H1 (cell line): Measurements from ENCODE around the gene NLK. TPM values are rescaled to one million over a fixed set of nuclear protein-coding genes. Genes with fewer than 3 reads are reported as not detected.

Experiments used
- CTCF ChIA-PET: fragments of 300-600 bp; sonication (Branson Sonifier 250); formaldehyde crosslinking; loops from one replicate; lab custom pipeline; 2021; ENCODE audit not compliant: partially characterized antibody; lab: Charles Lee
- POLR2A ChIA-PET: fragments of 300-600 bp; sonication (Branson Sonifier 250); formaldehyde crosslinking; loops from one replicate; lab custom pipeline; 2021; ENCODE audit warnings: inconsistent platforms; ENCODE audit not compliant: partially characterized antibody; lab: Charles Lee
- DNase-seq, 2 experiments: peaks; one replicate each; pipeline versions ENCODE4 v3.0.0 to v3.0.0-alpha.2; 2010 to 2022; ENCODE audit warnings: low spot score in 2 of 2, low read depth in 1 of 2, mixed read lengths in 1 of 2
- FAIRE-seq: peaks from 2 replicates; lab custom pipeline; 2011; peaks lifted over from hg19 to GRCh38; lab: Jason Lieb, UNC
- H2AFZ ChIP-seq: 2 replicates; pipeline ENCODE4 v1.8.1; 2012; ENCODE audit warnings: low read length, inconsistent platforms
- H2AK5ac ChIP-seq: 2 replicates; pipeline ENCODE4 v1.6.1; 2013; ENCODE audit warnings: low read depth, low read length
- H2BK120ac ChIP-seq: replicated peaks from 2 replicates; pipeline ENCODE3; 2013; ENCODE audit warnings: low read depth, low read length, inconsistent platforms
- H2BK12ac ChIP-seq: 2 replicates; pipeline ENCODE4 v1.6.1; 2013; ENCODE audit warnings: low read depth, low read length
- H2BK15ac ChIP-seq: 2 replicates; pipeline ENCODE4 v1.6.1; 2013; ENCODE audit warnings: low read length
- H2BK20ac ChIP-seq: 2 replicates; pipeline ENCODE4 v1.6.1; 2013; ENCODE audit warnings: low read length
- H2BK5ac ChIP-seq: 2 replicates; pipeline ENCODE4 v1.6.1; 2013; ENCODE audit warnings: low read depth, low read length
- H3K14ac ChIP-seq: 2 replicates; pipeline ENCODE4 v1.6.1; 2013; ENCODE audit warnings: inconsistent platforms; ENCODE audit not compliant: insufficient read length
- H3K18ac ChIP-seq: 2 replicates; pipeline ENCODE4 v1.6.1; 2013; ENCODE audit warnings: low read length; ENCODE audit errors: extremely low read depth
- H3K23ac ChIP-seq: 2 replicates; pipeline ENCODE4 v1.6.1; 2013; ENCODE audit warnings: inconsistent platforms; ENCODE audit not compliant: insufficient read length
- H3K23me2 ChIP-seq: 2 replicates; pipeline ENCODE4 v1.6.1; 2013; ENCODE audit warnings: low read depth, low read length
- H3K27ac ChIP-seq: 2 replicates; pipeline ENCODE4 v1.6.1; 2011; ENCODE audit warnings: low read depth, low read length, inconsistent platforms
- H3K27me3 ChIP-seq, 4 experiments: replicated peaks in 1 of 4; 1 replicate in 1 of 4; 2 replicates in 3 of 4; pipeline versions ENCODE4 v1.6.1 to v1.8.1; 2011 to 2013; ENCODE audit warnings: low read length in 3 of 4, mild to moderate bottlenecking in 3 of 4, inconsistent platforms in 2 of 4, mixed read lengths in 2 of 4, moderate library complexity in 1 of 4; ENCODE audit not compliant: control insufficient read depth in 3 of 4, insufficient read depth in 3 of 4; ENCODE audit errors: extremely low read depth in 1 of 4
- H3K36me3 ChIP-seq, 4 experiments: 2 replicates each; pipeline versions ENCODE4 v1.6.1 to v1.8.1; 2011 to 2013; ENCODE audit warnings: mild to moderate bottlenecking in 4 of 4, low read length in 3 of 4, moderate library complexity in 2 of 4, control low read depth in 1 of 4, inconsistent platforms in 1 of 4; ENCODE audit not compliant: insufficient read depth in 4 of 4, control insufficient read depth in 2 of 4
- H3K4ac ChIP-seq: replicated peaks from 2 replicates; pipeline ENCODE3; 2013; ENCODE audit warnings: low read length, low read depth, mixed read lengths, inconsistent platforms; ENCODE audit not compliant: insufficient read length
- H3K4me1 ChIP-seq, 4 experiments: replicated peaks in 1 of 4; 1 replicate in 1 of 4; 2 replicates in 3 of 4; pipeline versions ENCODE4 v1.6.1 to v1.8.1; 2011 to 2013; ENCODE audit warnings: low read length in 3 of 4, inconsistent platforms in 2 of 4, mixed read lengths in 1 of 4; ENCODE audit not compliant: insufficient read depth in 4 of 4, control insufficient read depth in 3 of 4
- H3K4me2 ChIP-seq, 2 experiments: 2 replicates each; pipeline versions ENCODE4 v1.6.1 to v1.8.1; 2011 to 2013; ENCODE audit warnings: low read depth in 2 of 2, low read length in 2 of 2, control low read depth in 1 of 2, inconsistent platforms in 1 of 2, mild to moderate bottlenecking in 1 of 2; ENCODE audit not compliant: insufficient read depth in 1 of 2
- H3K4me3 ChIP-seq, 4 experiments: fragments of 200-600, 300-600 bp in 1 of 4; sonication (generic), shearing (Covaris generic), sonication (Bioruptor Twin) in 1 of 4; 2 replicates each; pipeline versions ENCODE4 v1.5.1 to v1.8.1; 2011 to 2016; ENCODE audit warnings: low read length in 4 of 4, low read depth in 3 of 4, control low read depth in 2 of 4, inconsistent platforms in 2 of 4, mild to moderate bottlenecking in 2 of 4, mixed read lengths in 1 of 4, moderate library complexity in 1 of 4; ENCODE audit not compliant: insufficient read depth in 2 of 4; ENCODE audit errors: extremely low read depth in 1 of 4
- H3K56ac ChIP-seq: replicated peaks from 2 replicates; pipeline ENCODE3; 2013; ENCODE audit warnings: low read depth, mild to moderate bottlenecking, mixed read lengths, low read length, inconsistent platforms; ENCODE audit not compliant: insufficient read length
- H3K79me1 ChIP-seq: 2 replicates; pipeline ENCODE4 v1.6.1; 2013; ENCODE audit warnings: low read depth, low read length, control low read depth
- H3K79me2 ChIP-seq, 2 experiments: 2 replicates each; pipeline versions ENCODE4 v1.6.1 to v1.8.1; 2012 to 2013; ENCODE audit warnings: low read length in 2 of 2, mild to moderate bottlenecking in 2 of 2, inconsistent platforms in 1 of 2; ENCODE audit not compliant: insufficient read depth in 2 of 2, control insufficient read depth in 1 of 2
- H3K9ac ChIP-seq, 4 experiments: replicated peaks in 1 of 4; 1 replicate in 1 of 4; 2 replicates in 3 of 4; pipeline versions ENCODE4 v1.6.1 to v1.8.1; 2011 to 2013; ENCODE audit warnings: low read depth in 3 of 4, low read length in 3 of 4, control low read depth in 2 of 4, mild to moderate bottlenecking in 2 of 4, moderate library complexity in 2 of 4, inconsistent platforms in 1 of 4; ENCODE audit errors: extremely low read depth in 1 of 4
- H3K9me3 ChIP-seq, 2 experiments: 2 replicates each; pipeline versions ENCODE4 v1.6.1 to v1.8.1; 2012 to 2013; ENCODE audit warnings: mild to moderate bottlenecking in 2 of 2, moderate library complexity in 2 of 2, control low read depth in 1 of 2, inconsistent platforms in 1 of 2, low read depth in 1 of 2, low read length in 1 of 2, mixed read lengths in 1 of 2; ENCODE audit not compliant: insufficient read depth in 2 of 2
- H4K20me1 ChIP-seq, 2 experiments: replicated peaks in 1 of 2; 2 replicates each; pipeline versions ENCODE3 to v1.8.1; 2011 to 2013; ENCODE audit warnings: inconsistent platforms in 2 of 2, low read length in 2 of 2, mild to moderate bottlenecking in 1 of 2; ENCODE audit not compliant: insufficient read depth in 2 of 2, control insufficient read depth in 1 of 2
- H4K5ac ChIP-seq: 2 replicates; pipeline ENCODE4 v1.6.1; 2013; ENCODE audit warnings: low read length, low read depth, mixed read lengths, inconsistent platforms; ENCODE audit not compliant: insufficient read length
- H4K8ac ChIP-seq: 2 replicates; pipeline ENCODE4 v1.8.0; 2013; ENCODE audit warnings: mild to moderate bottlenecking, moderate library complexity, low read length, inconsistent platforms; ENCODE audit not compliant: insufficient read depth; ENCODE audit errors: extremely low read depth
- H4K91ac ChIP-seq: replicated peaks from 2 replicates; pipeline ENCODE3; 2013; ENCODE audit warnings: low read length, mixed read lengths, inconsistent platforms; ENCODE audit not compliant: insufficient read length
- HDAC6 ChIP-seq: IDR thresholded peaks from one replicate; pipeline ENCODE4 v1.7.1; 2012; ENCODE audit warnings: low read depth, mild to moderate bottlenecking, inconsistent platforms, low read length, moderate library complexity
- ZNF274 ChIP-seq: IDR thresholded peaks from 2 replicates; pipeline ENCODE4 v1.7.0; 2012; ENCODE audit warnings: low read length, borderline replicate concordance; ENCODE audit errors: extremely low read depth
- WGBS, 2 experiments: shearing (Covaris generic) in 1 of 2; methylation state at CpG; one replicate each; pipeline versions ENCODE4 v1.1.6 to v1.1.7; 2013 to 2015; ENCODE audit warnings: low lambda C conversion rate in 2 of 2, mixed read lengths in 2 of 2, inconsistent platforms in 1 of 2, low coverage in 1 of 2, missing lambda C conversion rate in 1 of 2; ENCODE audit not compliant: insufficient replicate concordance in 2 of 2, insufficient coverage in 1 of 2, insufficient read length in 1 of 2; ENCODE audit errors: extremely low coverage in 1 of 2, missing lambda C conversion rate in 1 of 2; 5-methylcytosine and 5-hydroxymethylcytosine counted together
- polyA plus RNA-seq, 7 experiments: library from polyadenylated mRNA; depleted of rRNA in 3 of 7; stranded (reverse) in 5 of 7; unstranded in 2 of 7; fragments of >200 nt in 5 of 7; fragments of 200-250 nt in 2 of 7; gene quantifications; 1 replicate in 5 of 7; 2 replicates in 1 of 7; 4 replicates in 1 of 7; pipeline versions ENCODE4 v1.2.1 to v1.2.3, GENCODE V29; 2011 to 2013; ENCODE audit warnings: missing spikeins in 2 of 7, mixed read lengths in 2 of 7
- total RNA-seq: library from RNA; stranded (reverse); fragmentation: NEBNext Ultra II Directional; extraction: Animal tissue kit (Norgen Biotek cat#: 25700); gene quantifications from 2 replicates; pipeline ENCODE4 v1.2.1, GENCODE V29; 2021

The NLK gene
- total and polyA plus RNA-seq, 2 of the 8 experiments (the other 6 are each of a cell fraction or from before 2014, with no cell fraction given) = 30.8 to 49.9 TPM

DNA sequence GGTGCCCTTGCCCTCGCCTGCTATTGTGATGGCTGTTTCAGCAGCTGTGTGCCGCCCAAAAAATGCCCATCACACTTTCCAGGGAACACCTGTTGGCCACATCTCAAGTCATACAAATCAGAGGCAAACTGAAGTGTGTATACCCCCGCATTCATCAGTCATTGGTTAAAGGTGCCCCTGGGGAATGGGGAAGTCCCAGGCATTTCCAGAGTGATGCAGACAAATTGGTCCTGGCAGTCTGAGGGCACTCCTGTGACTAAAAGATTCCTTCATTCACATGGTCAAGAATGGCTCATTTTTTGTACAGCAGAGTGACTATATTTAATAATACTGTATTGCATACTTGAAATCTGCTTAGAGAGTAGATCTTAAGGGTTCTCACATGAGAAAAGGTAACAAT, 173.6 kb downstream of the NLK start:
- H3K23me2 ChIP-seq = no peaks in the 10 kb centered on the region
- no peak overlapping the region for H3K23ac ChIP-seq
- H4K5ac ChIP-seq = no peak overlapping the region
- TF ChIP-seq HDAC6 = no peak
- TF ChIP-seq ZNF274 = no peak

More for the DNA sequence above, 173.6 kb downstream of the NLK start:
- Histone ChIP-seq H2BK120ac (peak overlapping the region; percentile 63), H2BK20ac (no peak overlapping the region), H3K4me3 (no peak overlapping the region), H3K4me1 (no peaks in the 10 kb centered on the region), H2BK5ac (no peak overlapping the region), H3K14ac (no peak overlapping the region), H3K9me3 (peaks cover 4 to 6% of the 10 kb centered on the region in 2 experiments; a peak in 2 of 4 replicates), H2AFZ (no peak overlapping the region), H3K4ac (no peak overlapping the region), H3K27me3 (no peaks in the 10 kb centered on the region), H2BK15ac (no peak overlapping the region), H3K79me1 (no peaks in the 10 kb centered on the region), H4K20me1 (no peaks in the 10 kb centered on the region), H2AK5ac (no peak overlapping the region), H3K27ac (no peak overlapping the region), H4K91ac (no peak overlapping the region), H2BK12ac (no peak overlapping the region), H3K9ac (no peak overlapping the region), H3K4me2 (no peak overlapping the region), H3K36me3 (no peaks in the 10 kb centered on the region), H3K18ac (no peak overlapping the region), H3K79me2 (no peaks in the 10 kb centered on the region; a peak in 1 of 4 replicates), H3K56ac (no peak overlapping the region), H4K8ac (peak overlapping the region; percentile 51; the same call in 1 of the 2 replicates)
- no peak for DNase-seq
- WGBS, 2 experiments = 74% methylated on average over 3 of the region's 3 CpGs; no CpG with 5 or more reads in 1 of the 2 experiments
- POLR2A ChIA-PET = interaction anchor here (2.9 kb wide), 1 partner anchor 13 kb away, joined by 8 read pairs; no protein-coding TSS in a partner anchor
- FAIRE-seq = no peak
- CTCF ChIA-PET = interaction anchor here (1.0 to 1.4 kb wide), 2 partner anchors 36 to 411 kb away, joined by 3 read pairs; no protein-coding TSS in a partner anchor
